HG03097 (cell line): ENCODE measurements around the gene YIF1A.
"Not testable (repeated sequence)": the region's sequence is repeated elsewhere in the genome, so short reads cannot be mapped to it uniquely, and the experiment has no call there.

Experiments
- ATAC-seq: cut with Tn5 transposase; IDR thresholded peaks from one replicate; pipeline ENCODE4 v1.9.1; 2021; ENCODE audit not compliant: unreplicated experiment, low FRiP score

Gene YIF1A

GRCh38 chr11:66258473-66258893 lies 30.5 kb downstream of the YIF1A start:
- no peak for ATAC-seq

GRCh38 chr11:66253081-66253480 lies 35.9 kb downstream of the YIF1A start:
- ATAC-seq: not testable (repeated sequence)

- no peak for ATAC-seq
Measured at GRCh38 chr11:66251809-66252208, 37.1 kb downstream of the YIF1A start.

- no peak for ATAC-seq
Measured at GRCh38 chr11:66248903-66249302, 40.0 kb downstream of the YIF1A start.

GRCh38 chr11:66247801-66248200 lies 41.1 kb downstream of the YIF1A start:
- ATAC-seq: no peak

GRCh38 chr11:66247295-66247694 lies 41.6 kb downstream of the YIF1A start:
- ATAC-seq: no peak

GRCh38 chr11:66243782-66244535 lies 45.0 kb downstream of the YIF1A start:
- ATAC-seq: no peak

- no peak for ATAC-seq
Measured at GRCh38 chr11:66242095-66242765, 46.7 kb downstream of the YIF1A start.

GRCh38 chr11:66240781-66241136 lies 48.2 kb downstream of the YIF1A start:
- no peak for ATAC-seq

GRCh38 chr11:66239998-66240780 lies 48.8 kb downstream of the YIF1A start:
- ATAC-seq: no peak

GRCh38 chr11:66239511-66239910 lies 49.4 kb downstream of the YIF1A start:
- no peak for ATAC-seq

GRCh38 chr11:66238786-66239413 lies 50.0 kb downstream of the YIF1A start:
- ATAC-seq: no peak

- ATAC-seq: no peak
Measured at GRCh38 chr11:66237867-66238266, 51.1 kb downstream of the YIF1A start.

GRCh38 chr11:66235141-66235540 lies 53.8 kb downstream of the YIF1A start:
- ATAC-seq: no peak
